HCT116 (cell line): ENCODE data around the gene RBP2.

Experiments used
- FOSL1 ChIP-seq: IDR thresholded peaks from 2 replicates; pipeline ENCODE4 v1.6.1; 2012; ENCODE audit warnings: low read depth
- RAD21 ChIP-seq: IDR thresholded peaks from 2 replicates; pipeline ENCODE4 v1.6.1; 2012; ENCODE audit warnings: low read depth, mild to moderate bottlenecking
- YY1 ChIP-seq: IDR thresholded peaks from 2 replicates; pipeline ENCODE4 v1.6.1; 2011; ENCODE audit warnings: low read length, low read depth, moderate library complexity, mild to moderate bottlenecking; ENCODE audit not compliant: insufficient replicate concordance; ENCODE audit errors: extremely low read depth
- ZNF274 ChIP-seq: fragments of 200-500 bp; sonication (Bioruptor generic); IDR thresholded peaks from 2 replicates; pipeline ENCODE4 v1.6.1; 2014; ENCODE audit warnings: mild to moderate bottlenecking, low read depth, low read length, inconsistent platforms
- TF ChIP-seq, protein P1 (sequence below), 3 experiments: fragments of 200-600 bp in 1 of 3; sonication (generic) in 1 of 3; IDR thresholded peaks in 2 of 3; conservative IDR thresholded peaks in 1 of 3; 2 replicates each; pipeline ENCODE4 v1.5.1; 2012 to 2017; ENCODE audit warnings: low read depth in 2 of 3, low read length in 2 of 3, antibody characterized with exemption in 1 of 3, borderline replicate concordance in 1 of 3, control low read depth in 1 of 3, mild to moderate bottlenecking in 1 of 3, mixed read lengths in 1 of 3, mixed run types in 1 of 3, moderate library complexity in 1 of 3; ENCODE audit not compliant: insufficient read depth in 1 of 3
- TF ChIP-seq, protein P2 (sequence below): IDR thresholded peaks from 2 replicates; pipeline ENCODE4 v1.6.1; 2012

DNA sequence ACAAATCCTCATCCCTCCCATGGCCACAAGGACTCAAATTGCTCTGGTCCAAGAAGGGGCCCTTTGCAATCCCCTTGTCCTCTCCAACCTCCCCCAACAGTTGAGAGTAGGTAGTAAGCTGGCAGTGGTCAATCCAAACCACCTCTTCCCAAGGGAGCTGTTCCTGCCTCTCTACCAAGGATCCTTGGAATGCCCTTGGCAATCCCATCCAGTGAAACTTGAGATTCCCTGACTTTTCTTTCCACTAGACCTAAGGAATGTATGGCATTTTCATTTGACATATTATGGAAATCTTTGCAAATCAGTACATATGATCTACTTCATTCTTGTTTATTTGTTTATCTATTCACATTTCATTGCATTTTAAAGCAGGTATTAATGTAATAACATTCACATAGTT, 4.8 kb upstream of the RBP2 start:
- TF ChIP-seq RAD21, result no peak
- no peak for TF ChIP-seq FOSL1
- TF ChIP-seq, protein P1, sequence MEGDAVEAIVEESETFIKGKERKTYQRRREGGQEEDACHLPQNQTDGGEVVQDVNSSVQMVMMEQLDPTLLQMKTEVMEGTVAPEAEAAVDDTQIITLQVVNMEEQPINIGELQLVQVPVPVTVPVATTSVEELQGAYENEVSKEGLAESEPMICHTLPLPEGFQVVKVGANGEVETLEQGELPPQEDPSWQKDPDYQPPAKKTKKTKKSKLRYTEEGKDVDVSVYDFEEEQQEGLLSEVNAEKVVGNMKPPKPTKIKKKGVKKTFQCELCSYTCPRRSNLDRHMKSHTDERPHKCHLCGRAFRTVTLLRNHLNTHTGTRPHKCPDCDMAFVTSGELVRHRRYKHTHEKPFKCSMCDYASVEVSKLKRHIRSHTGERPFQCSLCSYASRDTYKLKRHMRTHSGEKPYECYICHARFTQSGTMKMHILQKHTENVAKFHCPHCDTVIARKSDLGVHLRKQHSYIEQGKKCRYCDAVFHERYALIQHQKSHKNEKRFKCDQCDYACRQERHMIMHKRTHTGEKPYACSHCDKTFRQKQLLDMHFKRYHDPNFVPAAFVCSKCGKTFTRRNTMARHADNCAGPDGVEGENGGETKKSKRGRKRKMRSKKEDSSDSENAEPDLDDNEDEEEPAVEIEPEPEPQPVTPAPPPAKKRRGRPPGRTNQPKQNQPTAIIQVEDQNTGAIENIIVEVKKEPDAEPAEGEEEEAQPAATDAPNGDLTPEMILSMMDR (IDR thresholded peaks at IDR 0.05 in 2 of 3, conservative IDR thresholded peaks at IDR 0.05 in 1 of 3; ENCODE audit: borderline replicate concordance in 1 of 3, insufficient read depth in 1 of 3, low read depth in 2 of 3, low read length in 2 of 3), result no peak
- TF ChIP-seq YY1, result no peak
- TF ChIP-seq ZNF274, result no peak
- TF ChIP-seq, protein P2, sequence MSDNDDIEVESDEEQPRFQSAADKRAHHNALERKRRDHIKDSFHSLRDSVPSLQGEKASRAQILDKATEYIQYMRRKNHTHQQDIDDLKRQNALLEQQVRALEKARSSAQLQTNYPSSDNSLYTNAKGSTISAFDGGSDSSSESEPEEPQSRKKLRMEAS, result no peak
